ENCODE measurements around the gene AHDC1.

DNA sequence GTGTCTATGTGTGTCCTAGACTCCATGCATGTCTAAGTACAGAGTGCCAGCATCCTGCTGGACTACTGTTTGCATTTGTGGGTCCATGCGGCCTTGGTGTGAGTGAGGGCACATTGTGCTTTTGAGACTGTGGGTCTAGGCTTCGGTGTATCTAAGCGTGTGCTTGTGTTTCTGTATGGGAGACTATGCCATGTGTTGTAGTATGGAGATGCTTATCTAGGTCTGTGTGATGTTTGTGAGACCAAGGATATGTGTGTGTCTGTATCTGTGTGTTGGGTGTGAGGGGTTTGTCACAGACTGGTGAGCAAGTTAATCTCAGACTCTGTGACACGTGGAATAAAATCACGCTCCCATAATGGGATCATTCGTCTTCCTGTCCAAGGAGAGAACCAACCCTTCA, 14.5 kb downstream of the AHDC1 start:
- no peak for TF ChIP-seq CTCF (IDR thresholded peaks at IDR 0.05)
- TF ChIP-seq EP300 (IDR thresholded peaks at IDR 0.05), result no peak
- TF ChIP-seq POLR2A (IDR thresholded peaks at IDR 0.05), result no peak

Measured in stomach (tissue), 4 donors.